SIG-M5 treated with dmso at 0.1 percent for 504 hours (cell line): ENCODE measurements around the gene AMHR2.

ENCODE experiments used
- DNase-seq: peaks from one replicate; lab custom pipeline; 2025; ENCODE audit not compliant: unreplicated experiment; lab: John Stamatoyannopoulos, UW

The AMHR2 gene

GRCh38 chr12:53452159-53453077, 28.8 kb downstream of the AMHR2 start:
- DNase-seq = peak; percentile 70

GRCh38 chr12:53453953-53454640, 30.4 kb downstream of the AMHR2 start:
- no peak for DNase-seq

- DNase-seq = no peak
These were observed 31.1 kb downstream of the AMHR2 start for GRCh38 chr12:53454707-53455106.

- no peak for DNase-seq
These were observed 33.2 kb downstream of the AMHR2 start for GRCh38 chr12:53456654-53457366.

- no peak for DNase-seq
These were observed 35.4 kb downstream of the AMHR2 start for GRCh38 chr12:53459097-53459496.

- no peak for DNase-seq
These were observed 37.4 kb downstream of the AMHR2 start for GRCh38 chr12:53461059-53461458.

- no peak for DNase-seq
These were observed 37.9 kb downstream of the AMHR2 start for GRCh38 chr12:53461591-53461990.

- no peak for DNase-seq
These were observed 39.3 kb downstream of the AMHR2 start for GRCh38 chr12:53462935-53463334.

GRCh38 chr12:53463802-53464560, 40.3 kb downstream of the AMHR2 start:
- no peak for DNase-seq

GRCh38 chr12:53464685-53465418, 41.2 kb downstream of the AMHR2 start:
- DNase-seq = no peak

GRCh38 chr12:53465679-53466078, 42.0 kb downstream of the AMHR2 start:
- DNase-seq = peak; percentile 43

- no peak for DNase-seq
These were observed 43.0 kb downstream of the AMHR2 start for GRCh38 chr12:53466640-53467039.

GRCh38 chr12:53467082-53467481, 43.4 kb downstream of the AMHR2 start:
- no peak for DNase-seq

GRCh38 chr12:53467880-53468279, 44.2 kb downstream of the AMHR2 start:
- no peak for DNase-seq

GRCh38 chr12:53468282-53468681, 44.6 kb downstream of the AMHR2 start:
- no peak for DNase-seq

GRCh38 chr12:53472056-53472582, 48.5 kb downstream of the AMHR2 start:
- DNase-seq = no peak

GRCh38 chr12:53474077-53474476, 50.4 kb downstream of the AMHR2 start:
- DNase-seq = no peak

GRCh38 chr12:53474819-53475218, 51.2 kb downstream of the AMHR2 start:
- no peak for DNase-seq

- peak; percentile 41 for DNase-seq
These were observed 53.1 kb downstream of the AMHR2 start for GRCh38 chr12:53476769-53477209.

GRCh38 chr12:53478865-53479264, 55.2 kb downstream of the AMHR2 start:
- DNase-seq = no peak
